SK-N-SH (cell line): ENCODE results near the gene ALPI. TPM values are rescaled to one million over a fixed set of nuclear protein-coding genes. Genes with fewer than 3 reads are reported as not detected.

Experiments used
- CTCF ChIA-PET: fragments of 300-600, 350-600 bp; formaldehyde crosslinking; extraction: SDS; loops from one replicate; lab custom pipeline; 2021; lab: Yijun Ruan, JAX
- POLR2A ChIA-PET: fragments of 350-600 bp; sonication (Branson Sonifier 250); formaldehyde crosslinking; extraction: SDS; loops from one replicate; lab custom pipeline; 2020; ENCODE audit warnings: antibody characterized with exemption, inconsistent platforms; lab: Yijun Ruan, JAX
- DNase-seq: peaks from one replicate; pipeline ENCODE4 v3.0.0; 2012
- H2AFZ ChIP-seq: fragments of 200-600 bp; sonication (generic); 2 replicates; pipeline ENCODE4 v1.8.1; 2016; ENCODE audit warnings: antibody characterized with exemption, mild to moderate bottlenecking, low read depth
- H3F3A ChIP-seq: fragments of 200-600 bp; sonication (generic); replicated peaks from 2 replicates; pipeline ENCODE3; 2016; ENCODE audit warnings: antibody characterized with exemption, mild to moderate bottlenecking; ENCODE audit not compliant: insufficient read depth
- H3K27ac ChIP-seq, 2 experiments: fragments of 200-500 bp in 1 of 2; fragments of 200-600 bp in 1 of 2; sonication (Bioruptor generic) in 1 of 2; sonication (generic), shearing (Covaris generic) in 1 of 2; 2 replicates each; pipeline versions ENCODE4 v1.5.1 to v1.6.1; 2014 to 2016; ENCODE audit warnings: low read depth in 2 of 2, inconsistent platforms in 1 of 2, low read length in 1 of 2, mild to moderate bottlenecking in 1 of 2, mixed read lengths in 1 of 2
- H3K27me3 ChIP-seq: fragments of 200-600 bp; sonication (generic), shearing (Covaris generic); 2 replicates; pipeline ENCODE4 v1.6.1; 2016; ENCODE audit warnings: mixed run types; ENCODE audit not compliant: insufficient read depth
- H3K36me3 ChIP-seq, 2 experiments: fragments of 200-500 bp in 1 of 2; fragments of 200-600 bp in 1 of 2; sonication (Bioruptor generic) in 1 of 2; sonication (generic) in 1 of 2; replicated peaks in 1 of 2; 2 replicates each; pipeline versions ENCODE3 to v1.5.1; 2014 to 2016; ENCODE audit warnings: low read length in 1 of 2, mild to moderate bottlenecking in 1 of 2; ENCODE audit not compliant: insufficient read depth in 2 of 2, control insufficient read depth in 1 of 2
- H3K4me1 ChIP-seq, 2 experiments: fragments of 200-500 bp in 1 of 2; fragments of 200-600 bp in 1 of 2; sonication (Bioruptor generic) in 1 of 2; sonication (generic), shearing (Covaris generic) in 1 of 2; 2 replicates each; pipeline versions ENCODE4 v1.5.1 to v1.6.1; 2014 to 2016; ENCODE audit warnings: low read depth in 1 of 2, low read length in 1 of 2, mixed run types in 1 of 2; ENCODE audit not compliant: insufficient read depth in 2 of 2, control insufficient read depth in 1 of 2
- H3K4me2 ChIP-seq: fragments of 200-600 bp; sonication (generic), shearing (Covaris generic); 2 replicates; pipeline ENCODE4 v1.6.1; 2017; ENCODE audit warnings: mixed run types
- H3K4me3 ChIP-seq, 2 experiments: fragments of 200-500 bp in 1 of 2; fragments of 200-600 bp in 1 of 2; sonication (Bioruptor generic) in 1 of 2; sonication (generic), shearing (Covaris generic) in 1 of 2; 2 replicates each; pipeline versions ENCODE4 v1.5.1 to v1.8.1; 2014 to 2016; ENCODE audit warnings: low read depth in 2 of 2, inconsistent platforms in 1 of 2, low read length in 1 of 2, mild to moderate bottlenecking in 1 of 2, mixed read lengths in 1 of 2, moderate library complexity in 1 of 2
- H3K79me2 ChIP-seq: fragments of 200-600 bp; sonication (generic); 2 replicates; pipeline ENCODE4 v1.8.1; 2017; ENCODE audit warnings: mild to moderate bottlenecking; ENCODE audit not compliant: insufficient read depth
- H3K9ac ChIP-seq: fragments of 200-600 bp; sonication (generic); 2 replicates; pipeline ENCODE4 v1.6.1; 2017; ENCODE audit warnings: mixed run types
- H3K9me2 ChIP-seq: fragments of 200-600 bp; sonication (generic); 2 replicates; pipeline ENCODE4 v1.6.1; 2017; ENCODE audit warnings: mixed run types
- H3K9me3 ChIP-seq: fragments of 200-600 bp; sonication (generic); 2 replicates; pipeline ENCODE4 v1.6.1; 2017; ENCODE audit warnings: mixed run types, mild to moderate bottlenecking, moderate library complexity
- H4K20me1 ChIP-seq: fragments of 200-600 bp; sonication (generic); 2 replicates; pipeline ENCODE4 v1.6.1; 2017; ENCODE audit warnings: mild to moderate bottlenecking, mixed run types; ENCODE audit not compliant: insufficient read depth
- FOSL2 ChIP-seq: IDR thresholded peaks from 2 replicates; pipeline ENCODE4 v1.4.0; 2012; ENCODE audit warnings: low read depth, mild to moderate bottlenecking, moderate library complexity, borderline replicate concordance
- FOXJ3 ChIP-seq: sonication (generic); formaldehyde crosslinking; IDR thresholded peaks from 2 replicates; pipeline ENCODE4 v1.5.1; 2020; ENCODE audit warnings: mild to moderate bottlenecking, missing genetic modification reagents
- MEF2A ChIP-seq: IDR thresholded peaks from 2 replicates; pipeline ENCODE4 v1.4.0; 2012; ENCODE audit warnings: low read depth, borderline replicate concordance
- NRF1 ChIP-seq: IDR thresholded peaks from 2 replicates; pipeline ENCODE4 v1.6.1; 2012; ENCODE audit warnings: low read depth, mild to moderate bottlenecking, low read length
- PBX3 ChIP-seq: IDR thresholded peaks from 2 replicates; pipeline ENCODE4; 2012
- RCOR1 ChIP-seq: fragments of 150-350 bp; IDR thresholded peaks from 2 replicates; pipeline ENCODE4 v1.6.1; 2017; ENCODE audit warnings: antibody characterized with exemption, low read length
- RFX5 ChIP-seq: IDR thresholded peaks from 2 replicates; pipeline ENCODE4 v1.6.1; 2012; ENCODE audit warnings: mild to moderate bottlenecking, improper control_type of control experiment, low read length
- RXRA ChIP-seq: IDR thresholded peaks from 2 replicates; pipeline ENCODE4 v1.4.0; 2012; ENCODE audit warnings: low read depth, mild to moderate bottlenecking, borderline replicate concordance
- SIN3A ChIP-seq: IDR thresholded peaks from 2 replicates; pipeline ENCODE4 v1.6.1; 2012; ENCODE audit warnings: low read depth, mild to moderate bottlenecking, low read length, moderate library complexity, borderline replicate concordance
- TAF1 ChIP-seq: IDR thresholded peaks from 2 replicates; pipeline ENCODE4 v1.6.1; 2012; ENCODE audit warnings: low read depth, mild to moderate bottlenecking, low read length, moderate library complexity, borderline replicate concordance
- TCF12 ChIP-seq: IDR thresholded peaks from 2 replicates; pipeline ENCODE4 v1.4.0; 2012
- TEAD4 ChIP-seq: IDR thresholded peaks from 2 replicates; pipeline ENCODE4 v1.4.0; 2012; ENCODE audit warnings: mild to moderate bottlenecking, borderline replicate concordance; ENCODE audit not compliant: insufficient read depth
- USF1 ChIP-seq: IDR thresholded peaks from 2 replicates; pipeline ENCODE4 v1.4.0; 2012; ENCODE audit warnings: low read depth, borderline replicate concordance
- WGBS: methylation state at CpG from one replicate; pipeline ENCODE4 v1.1.6; 2017; ENCODE audit warnings: low lambda C conversion rate; 5-methylcytosine and 5-hydroxymethylcytosine counted together
- polyA plus RNA-seq, 3 experiments: library from polyadenylated mRNA; depleted of rRNA; stranded (reverse); fragments of >200 nt; gene quantifications; 2 replicates each; pipeline ENCODE4 v1.2.3, GENCODE V29; 2012

The ALPI gene
- polyA plus RNA-seq, 1 of the 3 experiments (the other 2 are of a cell fraction), result not detected

- Histone ChIP-seq H3K9ac (no peak overlapping the region), H3K79me2 (no peaks in the 10 kb centered on the region), H3K4me1 (no peaks in the 10 kb centered on the region; a peak in 1 of 4 replicates), H3K4me3 (no peak overlapping the region), H3K36me3 (no peaks in the 10 kb centered on the region), H3K27me3 (no peaks in the 10 kb centered on the region), H3K4me2 (no peak overlapping the region), H3F3A (no peaks in the 10 kb centered on the region), H2AFZ (no peak overlapping the region), H3K9me3 (no peaks in the 10 kb centered on the region), H4K20me1 (no peaks in the 10 kb centered on the region), H3K9me2 (no peaks in the 10 kb centered on the region), H3K27ac (no peak overlapping the region)
- TF ChIP-seq USF1 (no peak), NRF1 (no peak), FOXJ3 (no peak), RCOR1 (no peak), SIN3A (no peak), TAF1 (no peak), TEAD4 (no peak), FOSL2 (no peak), RFX5 (no peak)
- CTCF ChIA-PET, result interaction anchor here (0.8 to 5.0 kb wide), 11 partner anchors 8 to 534 kb away, joined by 3 to 40 read pairs (median 4); no protein-coding TSS in a partner anchor
- peak; percentile 11 for DNase-seq
- POLR2A ChIA-PET, result interaction anchor here (0.6 kb wide), 1 partner anchor 1058 kb away, joined by 3 read pairs; no protein-coding TSS in a partner anchor
- 84% methylated on average over 8 of the region's 15 CpGs for WGBS
These were observed 19.4 kb upstream of the ALPI start for GRCh38 chr2:232436381-232437194.

- Histone ChIP-seq H3K9me3 (no peaks in the 10 kb centered on the region), H3K9me2 (no peaks in the 10 kb centered on the region), H4K20me1 (no peaks in the 10 kb centered on the region), H3K4me2 (no peak overlapping the region), H2AFZ (no peak overlapping the region), H3K27me3 (no peaks in the 10 kb centered on the region), H3K27ac (no peak overlapping the region), H3K36me3 (no peaks in the 10 kb centered on the region), H3K4me3 (no peak overlapping the region), H3K9ac (no peak overlapping the region), H3K79me2 (no peaks in the 10 kb centered on the region), H3F3A (no peaks in the 10 kb centered on the region), H3K4me1 (no peaks in the 10 kb centered on the region; a peak in 1 of 4 replicates)
- POLR2A ChIA-PET, result interaction anchor here (0.6 kb wide), 1 partner anchor 1058 kb away, joined by 3 read pairs; no protein-coding TSS in a partner anchor
- CTCF ChIA-PET, result interaction anchor here (0.7 to 5.0 kb wide), 10 partner anchors 16 to 535 kb away, joined by 3 to 40 read pairs (median 4); no protein-coding TSS in a partner anchor
- 70% methylated on average over 12 of the region's 12 CpGs for WGBS
- peak; percentile 10 for DNase-seq
- TF ChIP-seq TCF12, result no peak
- TF ChIP-seq MEF2A, result no peak
- no peak for TF ChIP-seq PBX3
- no peak for TF ChIP-seq RXRA
These were observed 18.8 kb upstream of the ALPI start for GRCh38 chr2:232437195-232437571.
